GM12878 (cell line): Measurements from ENCODE around the gene IL36RN. TPM values are rescaled to one million over a fixed set of nuclear protein-coding genes. Genes with fewer than 3 reads are reported as not detected.

Experiments used
- ATAC-seq: fragments of 200-7000 bp; cut with Tn5 transposase; 3 replicates; pipeline ENCODE4 v1.9.1; 2020; ENCODE audit warnings: mild to moderate bottlenecking, moderate library complexity
- BruUV-seq: library from RNA; stranded (reverse); fragments of 400-500 nt; replicated peaks from 2 replicates; lab custom pipeline; 2021; lab: Mats Ljungman, UMichigan
- CTCF ChIA-PET: fragments of 300-600 bp; sonication (Branson Sonifier 250); formaldehyde crosslinking; extraction: SDS; loops from one replicate; lab custom pipeline; 2021; ENCODE audit warnings: inconsistent platforms; lab: Yijun Ruan, JAX
- POLR2A ChIA-PET: fragments of 350-600 bp; formaldehyde crosslinking; extraction: SDS; loops from one replicate; lab custom pipeline; 2021; ENCODE audit warnings: inconsistent platforms; lab: Charles Lee
- RAD21 ChIA-PET: fragments of 300-600 bp; sonication (Branson Sonifier 250); formaldehyde crosslinking; loops from one replicate; lab custom pipeline; 2023; ENCODE audit warnings: antibody characterized with exemption; ENCODE audit not compliant: unreplicated experiment; lab: Charles Lee
- SMC1A ChIA-PET: fragments of 300-600 bp; sonication (Branson Sonifier 250); formaldehyde crosslinking; loops from one replicate; lab custom pipeline; 2023; ENCODE audit not compliant: unreplicated experiment, uncharacterized antibody; lab: Charles Lee
- DNase-seq: peaks from one replicate; pipeline ENCODE4 v3.0.0-alpha.2; 2011; ENCODE audit warnings: low read depth, low spot score
- FAIRE-seq: peaks from 3 replicates; lab custom pipeline; 2011; peaks lifted over from hg19 to GRCh38; lab: Jason Lieb, UNC
- H2AFZ ChIP-seq: 2 replicates; pipeline ENCODE4 v1.6.0; 2011; ENCODE audit warnings: low read depth, low read length, control low read depth; ENCODE audit not compliant: control insufficient read depth
- H3K27ac ChIP-seq: 2 replicates; pipeline ENCODE4 v1.5.1; 2011; ENCODE audit warnings: control low read depth; ENCODE audit not compliant: control insufficient read depth, insufficient read depth
- H3K27me3 ChIP-seq, 2 experiments: replicated peaks in 1 of 2; 2 replicates each; pipeline versions ENCODE4 v1.6.0 to v1.6.1; 2011; ENCODE audit warnings: low read length in 1 of 2; ENCODE audit not compliant: control insufficient read depth in 2 of 2, insufficient read depth in 2 of 2
- H3K36me3 ChIP-seq, 2 experiments: 2 replicates each; pipeline ENCODE4 v1.5.1; 2011; ENCODE audit warnings: low read length in 1 of 2; ENCODE audit not compliant: control insufficient read depth in 2 of 2, insufficient read depth in 2 of 2
- H3K4me1 ChIP-seq: 2 replicates; pipeline ENCODE4 v1.6.1; 2011; ENCODE audit warnings: mild to moderate bottlenecking, low read length, moderate library complexity, mixed read lengths; ENCODE audit not compliant: control insufficient read depth, insufficient read depth
- H3K4me2 ChIP-seq: 2 replicates; pipeline ENCODE4 v1.6.0; 2011; ENCODE audit warnings: control low read depth; ENCODE audit not compliant: control insufficient read depth, insufficient read depth
- H3K4me3 ChIP-seq: fragments of 200-600 bp; sonication (generic); 2 replicates; pipeline ENCODE4 v1.5.1; 2016
- H3K79me2 ChIP-seq: 2 replicates; pipeline ENCODE4 v1.6.0; 2011; ENCODE audit warnings: low read length; ENCODE audit not compliant: control insufficient read depth, insufficient read depth
- H3K9ac ChIP-seq: 2 replicates; pipeline ENCODE4 v1.8.0; 2011; ENCODE audit warnings: low read length, control low read depth, mixed read lengths; ENCODE audit not compliant: control insufficient read depth, insufficient read depth
- H3K9me3 ChIP-seq: replicated peaks from 3 replicates; pipeline ENCODE4 v1.5.1; 2011; ENCODE audit warnings: mild to moderate bottlenecking, low read length; ENCODE audit not compliant: control insufficient read depth, insufficient read depth
- H4K20me1 ChIP-seq: 2 replicates; pipeline ENCODE4 v1.6.0; 2011; ENCODE audit not compliant: control insufficient read depth, insufficient read depth
- BHLHE40 ChIP-seq, 2 experiments: fragments of 450-650 bp in 1 of 2; IDR thresholded peaks; 2 replicates each; pipeline ENCODE4 v1.6.1; 2011 to 2017; ENCODE audit warnings: low read depth in 2 of 2, borderline replicate concordance in 1 of 2, improper control_type of control experiment in 1 of 2, low read length in 1 of 2, mild to moderate bottlenecking in 1 of 2
- CBX5 ChIP-seq: sonication (generic); IDR thresholded peaks from 2 replicates; pipeline ENCODE4 v1.6.1; 2016; ENCODE audit warnings: low read depth, moderate library complexity, mild to moderate bottlenecking, inconsistent platforms
- CREM ChIP-seq: IDR thresholded peaks from 2 replicates; pipeline ENCODE4 v1.6.1; 2014; ENCODE audit warnings: antibody characterized with exemption, low read depth
- ESRRA ChIP-seq: IDR thresholded peaks from 2 replicates; pipeline ENCODE4 v1.6.1; 2012; ENCODE audit warnings: mild to moderate bottlenecking, low read length, improper control_type of control experiment
- ETV6 ChIP-seq, 2 experiments: fragments of 450-650 bp in 1 of 2; IDR thresholded peaks in 1 of 2; conservative IDR thresholded peaks in 1 of 2; 2 replicates each; pipeline ENCODE4 v1.6.1; 2014; ENCODE audit warnings: antibody characterized with exemption in 1 of 2, borderline replicate concordance in 1 of 2, low read depth in 1 of 2, mild to moderate bottlenecking in 1 of 2, moderate library complexity in 1 of 2
- FOXK2 ChIP-seq: fragments of 450-650 bp; IDR thresholded peaks from 2 replicates; pipeline ENCODE4 v1.6.1; 2017; ENCODE audit warnings: mild to moderate bottlenecking, moderate library complexity
- GABPA ChIP-seq: IDR thresholded peaks from 2 replicates; pipeline ENCODE4 v1.6.1; 2014; ENCODE audit warnings: antibody characterized with exemption, low read depth, mild to moderate bottlenecking, inconsistent platforms
- IKZF1 ChIP-seq: fragments of 450-650 bp; conservative IDR thresholded peaks from 2 replicates; pipeline ENCODE4 v1.6.1; 2017; ENCODE audit warnings: antibody characterized with exemption, mild to moderate bottlenecking
- MYC ChIP-seq: IDR thresholded peaks from 2 replicates; pipeline ENCODE4 v1.6.1; 2011; ENCODE audit warnings: mild to moderate bottlenecking, low read length, moderate library complexity, inconsistent platforms; ENCODE audit not compliant: insufficient read depth, insufficient replicate concordance, insufficient read length, severe bottlenecking
- RB1 ChIP-seq: fragments of 450-650 bp; formaldehyde crosslinking; IDR thresholded peaks from 2 replicates; pipeline ENCODE4 v1.6.1; 2017; ENCODE audit warnings: mild to moderate bottlenecking, borderline replicate concordance
- SREBF1 ChIP-seq: IDR thresholded peaks from 2 replicates; pipeline ENCODE4 v1.6.1; 2012; ENCODE audit warnings: mild to moderate bottlenecking, low read length
- SUZ12 ChIP-seq: fragments of 200-600 bp; sonication (generic); IDR thresholded peaks from one replicate; pipeline ENCODE4 v1.6.1; 2018; ENCODE audit warnings: antibody characterized with exemption, mild to moderate bottlenecking; ENCODE audit not compliant: unreplicated experiment
- ZNF274 ChIP-seq: IDR thresholded peaks from one replicate; pipeline ENCODE4 v1.8.0; 2011; ENCODE audit not compliant: insufficient read length, insufficient read depth
- WGBS: methylation state at CpG from one replicate; pipeline ENCODE4 v1.1.6; 2016; ENCODE audit warnings: low lambda C conversion rate; ENCODE audit not compliant: insufficient replicate concordance, insufficient coverage; ENCODE audit errors: missing lambda C conversion rate; 5-methylcytosine and 5-hydroxymethylcytosine counted together
- in situ Hi-C: fragments of 300-500 bp; cut with MboI; formaldehyde crosslinking; loops from 9 replicates; pipeline ENCODE4 v1.14.3; 2018; ENCODE audit warnings: mixed read lengths
- intact Hi-C: fragments of 100-400 bp; cut with micrococcal nuclease; formaldehyde crosslinking; loops from one replicate; pipeline ENCODE4 v1.14.2; 2022; ENCODE audit not compliant: unreplicated experiment
- polyA plus RNA-seq, 11 experiments: library from polyadenylated mRNA; depleted of rRNA in 4 of 11; unstranded in 6 of 11; stranded (reverse) in 5 of 11; fragments of >200 nt; fragmentation: Nextera tagmentation in 4 of 11; fragmentation: Illumina TruSeq in 1 of 11; extraction: Ambion mirVana in 4 of 11; extraction: Trizol in 1 of 11; gene quantifications; 1 replicate in 1 of 11; 2 replicates in 10 of 11; pipeline versions ENCODE4 v1.2.1 to v1.2.3, GENCODE V29; 2011 to 2016; ENCODE audit warnings: inconsistent platforms in 2 of 11, missing spikeins in 2 of 11, low read depth in 1 of 11
- total RNA-seq, 4 experiments: library from RNA; depleted of rRNA in 3 of 4; stranded (reverse); fragments of >200 nt in 3 of 4; fragmentation: Illumina TruSeq in 1 of 4; extraction: Trizol in 1 of 4; gene quantifications; 2 replicates each; pipeline versions ENCODE4 v1.2.1 to v1.2.3, GENCODE V29; 2013 to 2021
- TF ChIP-seq, protein P1 (sequence below): fragments of 450-650 bp; IDR thresholded peaks from 2 replicates; pipeline ENCODE4 v1.6.1; 2017; ENCODE audit warnings: mild to moderate bottlenecking, moderate library complexity

Gene IL36RN
- total and polyA plus RNA-seq, 10 of the 15 experiments (the other 5 are each of a cell fraction or from before 2014, with no cell fraction given): not detected

GRCh38 chr2:113058411-113058994, 495 bp upstream of the IL36RN start (continued):
- TF ChIP-seq, protein P1, sequence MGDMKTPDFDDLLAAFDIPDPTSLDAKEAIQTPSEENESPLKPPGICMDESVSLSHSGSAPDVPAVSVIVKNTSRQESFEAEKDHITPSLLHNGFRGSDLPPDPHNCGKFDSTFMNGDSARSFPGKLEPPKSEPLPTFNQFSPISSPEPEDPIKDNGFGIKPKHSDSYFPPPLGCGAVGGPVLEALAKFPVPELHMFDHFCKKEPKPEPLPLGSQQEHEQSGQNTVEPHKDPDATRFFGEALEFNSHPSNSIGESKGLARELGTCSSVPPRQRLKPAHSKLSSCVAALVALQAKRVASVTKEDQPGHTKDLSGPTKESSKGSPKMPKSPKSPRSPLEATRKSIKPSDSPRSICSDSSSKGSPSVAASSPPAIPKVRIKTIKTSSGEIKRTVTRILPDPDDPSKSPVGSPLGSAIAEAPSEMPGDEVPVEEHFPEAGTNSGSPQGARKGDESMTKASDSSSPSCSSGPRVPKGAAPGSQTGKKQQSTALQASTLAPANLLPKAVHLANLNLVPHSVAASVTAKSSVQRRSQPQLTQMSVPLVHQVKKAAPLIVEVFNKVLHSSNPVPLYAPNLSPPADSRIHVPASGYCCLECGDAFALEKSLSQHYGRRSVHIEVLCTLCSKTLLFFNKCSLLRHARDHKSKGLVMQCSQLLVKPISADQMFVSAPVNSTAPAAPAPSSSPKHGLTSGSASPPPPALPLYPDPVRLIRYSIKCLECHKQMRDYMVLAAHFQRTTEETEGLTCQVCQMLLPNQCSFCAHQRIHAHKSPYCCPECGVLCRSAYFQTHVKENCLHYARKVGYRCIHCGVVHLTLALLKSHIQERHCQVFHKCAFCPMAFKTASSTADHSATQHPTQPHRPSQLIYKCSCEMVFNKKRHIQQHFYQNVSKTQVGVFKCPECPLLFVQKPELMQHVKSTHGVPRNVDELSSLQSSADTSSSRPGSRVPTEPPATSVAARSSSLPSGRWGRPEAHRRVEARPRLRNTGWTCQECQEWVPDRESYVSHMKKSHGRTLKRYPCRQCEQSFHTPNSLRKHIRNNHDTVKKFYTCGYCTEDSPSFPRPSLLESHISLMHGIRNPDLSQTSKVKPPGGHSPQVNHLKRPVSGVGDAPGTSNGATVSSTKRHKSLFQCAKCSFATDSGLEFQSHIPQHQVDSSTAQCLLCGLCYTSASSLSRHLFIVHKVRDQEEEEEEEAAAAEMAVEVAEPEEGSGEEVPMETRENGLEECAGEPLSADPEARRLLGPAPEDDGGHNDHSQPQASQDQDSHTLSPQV: no peak
- TF ChIP-seq ESRRA (no peak), ZNF274 (no peak), MYC (no peak), SUZ12 (no peak), IKZF1 (no peak), FOXK2 (no peak)
- TF ChIP-seq, all 136 proteins: peak for 0

GRCh38 chr2:113060396-113060795, 1.4 kb downstream of the IL36RN start:
- no peak for TF ChIP-seq ETV6 (conservative IDR thresholded peaks at IDR 0.05 in 1 of 2, IDR thresholded peaks at IDR 0.05 in 1 of 2; ENCODE audit: borderline replicate concordance in 1 of 2, low read depth in 1 of 2)
- no peak for TF ChIP-seq SREBF1
- TF ChIP-seq BHLHE40 (IDR thresholded peaks at IDR 0.05; ENCODE audit: borderline replicate concordance in 1 of 2, low read depth in 2 of 2, low read length in 1 of 2): no peak
- TF ChIP-seq RB1: no peak
- TF ChIP-seq CBX5: no peak
- TF ChIP-seq CREM: no peak
- TF ChIP-seq GABPA: no peak
- H3K9me3 ChIP-seq: peaks cover 2% of the 10 kb centered on the region; the same call in 1 of the 3 replicates
- in situ Hi-C loops (no loop called here), intact Hi-C loops (no loop called here)
- FAIRE-seq (no peak), DNase-seq (no peak), ATAC-seq (no peak)
- H3K36me3 ChIP-seq: no peaks in the 10 kb centered on the region
- ChIA-PET RAD21 (no interaction called here), SMC1A (no interaction called here), CTCF (no interaction called here), POLR2A (no interaction called here)
- WGBS: 3% methylated on average over 4 of the region's 4 CpGs
- H3K4me3 ChIP-seq: no peak overlapping the region
- no peak overlapping the region for H3K4me2 ChIP-seq
- BruUV-seq: no TSS peak
- no peaks in the 10 kb centered on the region for H3K27me3 ChIP-seq
- no peaks in the 10 kb centered on the region for H4K20me1 ChIP-seq
- H3K27ac ChIP-seq: no peak overlapping the region
- no peak overlapping the region for H3K9ac ChIP-seq
- H3K4me1 ChIP-seq: no peaks in the 10 kb centered on the region
- H2AFZ ChIP-seq: no peak overlapping the region
- H3K79me2 ChIP-seq: no peaks in the 10 kb centered on the region
